Ectodermal cell (in vitro differentiated cells): ENCODE results near the gene CUX1.

Experiments used
- H3K27ac ChIP-seq: 2 replicates; pipeline ENCODE4 v1.7.0; 2013; ENCODE audit warnings: mild to moderate bottlenecking, low read depth, low read length; ENCODE audit not compliant: insufficient read depth, poor library complexity, severe bottlenecking
- H3K27me3 ChIP-seq: 2 replicates; pipeline ENCODE4 v1.7.0; 2013; ENCODE audit warnings: mild to moderate bottlenecking, low read length; ENCODE audit not compliant: insufficient read depth, control insufficient read depth, poor library complexity, severe bottlenecking
- H3K36me3 ChIP-seq: one replicate; pipeline ENCODE4 v1.7.0; 2013; ENCODE audit warnings: low read length; ENCODE audit not compliant: control insufficient read depth, insufficient read depth
- H3K4me1 ChIP-seq: one replicate; pipeline ENCODE4 v1.7.0; 2013; ENCODE audit warnings: low read length; ENCODE audit not compliant: control insufficient read depth, insufficient read depth
- H3K4me3 ChIP-seq: 2 replicates; pipeline ENCODE4 v1.7.0; 2013; ENCODE audit warnings: low read depth, low read length, control low read depth; ENCODE audit not compliant: insufficient read depth
- H3K9me3 ChIP-seq: 2 replicates; pipeline ENCODE4 v1.7.0; 2013; ENCODE audit warnings: mild to moderate bottlenecking, low read length, moderate library complexity; ENCODE audit not compliant: control insufficient read depth
- WGBS, 2 experiments: methylation state at CpG; one replicate each; pipeline ENCODE4 v1.1.7; 2013; ENCODE audit warnings: missing lambda C conversion rate in 2 of 2; 5-methylcytosine and 5-hydroxymethylcytosine counted together

CUX1 gene

GRCh38 chr7:102283477-102284189 lies 466.2 kb downstream of the CUX1 start:
- 87 to 91% methylated on average over 10 of the region's 10 CpGs for WGBS, 2 experiments
- Histone ChIP-seq H3K36me3 (no peaks in the 10 kb centered on the region), H3K4me3 (no peak overlapping the region), H3K4me1 (peaks cover 18% of the 10 kb centered on the region), H3K27ac (no peak overlapping the region), H3K9me3 (no peaks in the 10 kb centered on the region), H3K27me3 (peaks cover 18% of the 10 kb centered on the region)

GRCh38 chr7:102284399-102284798 lies 467.0 kb downstream of the CUX1 start:
- no peaks in the 10 kb centered on the region for H3K9me3 ChIP-seq
- peaks cover 18% of the 10 kb centered on the region for H3K4me1 ChIP-seq
- H3K27me3 ChIP-seq, result peaks cover 19% of the 10 kb centered on the region
- H3K4me3 ChIP-seq, result no peak overlapping the region
- no peak overlapping the region for H3K27ac ChIP-seq
- H3K36me3 ChIP-seq, result no peaks in the 10 kb centered on the region
- 92 to 95% methylated on average over 12 of the region's 12 CpGs for WGBS, 2 experiments

GRCh38 chr7:102284891-102285539 lies 467.6 kb downstream of the CUX1 start:
- no peak overlapping the region for H3K27ac ChIP-seq
- WGBS, 2 experiments, result 77% methylated on average over 19 of the region's 19 CpGs
- H3K9me3 ChIP-seq, result no peaks in the 10 kb centered on the region
- H3K27me3 ChIP-seq, result peaks cover 19% of the 10 kb centered on the region
- H3K4me1 ChIP-seq, result peaks cover 18% of the 10 kb centered on the region
- no peaks in the 10 kb centered on the region for H3K36me3 ChIP-seq
- H3K4me3 ChIP-seq, result no peak overlapping the region

GRCh38 chr7:102285540-102286236 lies 468.3 kb downstream of the CUX1 start:
- Histone ChIP-seq H3K9me3 (no peaks in the 10 kb centered on the region), H3K27me3 (peaks cover 19% of the 10 kb centered on the region), H3K4me1 (peaks cover 18% of the 10 kb centered on the region), H3K27ac (no peak overlapping the region), H3K4me3 (peak overlapping the region; percentile 76), H3K36me3 (no peaks in the 10 kb centered on the region)
- 52 to 56% methylated on average over 19 of the region's 19 CpGs for WGBS, 2 experiments

GRCh38 chr7:102286237-102287110 lies 469.0 kb downstream of the CUX1 start, which contains the start of gene SH2B2:
Gene SH2B2 (plus strand): TSS chr7:102286868. CDS start chr7:102300551, 13,683 bp downstream.
- Histone ChIP-seq H3K27me3 (peaks cover 19% of the 10 kb centered on the region), H3K4me3 (peak within 1 kb of the TSS; percentile 76), H3K36me3 (no peaks in the 10 kb centered on the region), H3K27ac (peak within 1 kb of the TSS; percentile 63), H3K4me1 (peaks cover 18% of the 10 kb centered on the region), H3K9me3 (no peaks in the 10 kb centered on the region)
- 0% methylated on average over 107 to 116 of the region's 116 CpGs for WGBS, 2 experiments

GRCh38 chr7:102287111-102287980 lies 469.9 kb downstream of the CUX1 start:
- peak overlapping the region; percentile 57 for H3K4me3 ChIP-seq
- no peaks in the 10 kb centered on the region for H3K36me3 ChIP-seq
- H3K9me3 ChIP-seq, result no peaks in the 10 kb centered on the region
- 1% methylated on average over 69 of the region's 69 CpGs for WGBS, 2 experiments
- H3K27me3 ChIP-seq, result peaks cover 19% of the 10 kb centered on the region
- H3K4me1 ChIP-seq, result peaks cover 18% of the 10 kb centered on the region
- no peak overlapping the region for H3K27ac ChIP-seq

GRCh38 chr7:102287981-102288278 lies 470.5 kb downstream of the CUX1 start:
- Histone ChIP-seq H3K27ac (no peak overlapping the region), H3K36me3 (no peaks in the 10 kb centered on the region), H3K4me1 (peaks cover 18% of the 10 kb centered on the region), H3K9me3 (no peaks in the 10 kb centered on the region), H3K4me3 (peak overlapping the region; percentile 57), H3K27me3 (peaks cover 19% of the 10 kb centered on the region)
- 13% methylated on average over 5 of the region's 5 CpGs for WGBS, 2 experiments

GRCh38 chr7:102288285-102288930 lies 471.0 kb downstream of the CUX1 start:
- H3K9me3 ChIP-seq, result no peaks in the 10 kb centered on the region
- H3K4me1 ChIP-seq, result peaks cover 21% of the 10 kb centered on the region
- no peaks in the 10 kb centered on the region for H3K36me3 ChIP-seq
- peak overlapping the region; percentile 57 for H3K4me3 ChIP-seq
- peaks cover 19% of the 10 kb centered on the region for H3K27me3 ChIP-seq
- WGBS, 2 experiments, result 63% methylated on average over 10 of the region's 10 CpGs
- no peak overlapping the region for H3K27ac ChIP-seq

GRCh38 chr7:102289057-102289456 lies 471.6 kb downstream of the CUX1 start:
- Histone ChIP-seq H3K27me3 (peaks cover 19% of the 10 kb centered on the region), H3K4me1 (peaks cover 25% of the 10 kb centered on the region), H3K36me3 (no peaks in the 10 kb centered on the region), H3K27ac (no peak overlapping the region), H3K9me3 (no peaks in the 10 kb centered on the region), H3K4me3 (no peak overlapping the region)
- 92 to 93% methylated on average over 9 of the region's 9 CpGs for WGBS, 2 experiments
